NCI-H146 treated with DMSO at 0.1 percent for 48 hours (cell line): ENCODE results near the gene PTX4.

Experiments used
- DNase-seq: peaks from one replicate; lab custom pipeline; 2025; ENCODE audit not compliant: unreplicated experiment; lab: John Stamatoyannopoulos, UW

The PTX4 gene

GRCh38 chr16:1464894-1465566 lies 23.7 kb downstream of the PTX4 start:
- DNase-seq = no peak

GRCh38 chr16:1464196-1464893 lies 24.4 kb downstream of the PTX4 start:
- DNase-seq = no peak

GRCh38 chr16:1461146-1461545 lies 27.6 kb downstream of the PTX4 start:
- DNase-seq = no peak

GRCh38 chr16:1460602-1461138 lies 28.1 kb downstream of the PTX4 start:
- no peak for DNase-seq

- no peak for DNase-seq
These were observed 28.8 kb downstream of the PTX4 start for GRCh38 chr16:1459967-1460366.

- DNase-seq = no peak
These were observed 29.8 kb downstream of the PTX4 start for GRCh38 chr16:1458977-1459341.

- DNase-seq = no peak
These were observed 30.3 kb downstream of the PTX4 start for GRCh38 chr16:1458336-1458976.

- DNase-seq = no peak
These were observed 31.1 kb downstream of the PTX4 start for GRCh38 chr16:1457489-1458245.

GRCh38 chr16:1456951-1457350 lies 31.8 kb downstream of the PTX4 start:
- DNase-seq = no peak

GRCh38 chr16:1455190-1456171 lies 33.3 kb downstream of the PTX4 start:
- no peak for DNase-seq

- no peak for DNase-seq
These were observed 34.2 kb downstream of the PTX4 start for GRCh38 chr16:1454561-1454960.

GRCh38 chr16:1453316-1453715 lies 35.4 kb downstream of the PTX4 start:
- no peak for DNase-seq

GRCh38 chr16:1452530-1452929 lies 36.2 kb downstream of the PTX4 start:
- no peak for DNase-seq

GRCh38 chr16:1451702-1452392 lies 36.9 kb downstream of the PTX4 start:
- no peak for DNase-seq

- DNase-seq = no peak
These were observed 37.9 kb downstream of the PTX4 start for GRCh38 chr16:1450841-1451240.

GRCh38 chr16:1450218-1450617 lies 38.5 kb downstream of the PTX4 start:
- no peak for DNase-seq

- DNase-seq = no peak
These were observed 39.4 kb downstream of the PTX4 start for GRCh38 chr16:1449201-1449788.

GRCh38 chr16:1448536-1449116 lies 40.1 kb downstream of the PTX4 start:
- no peak for DNase-seq

- no peak for DNase-seq
These were observed 40.8 kb downstream of the PTX4 start for GRCh38 chr16:1447965-1448364.
